Mesenteric fat pad (tissue), 1 donor: ENCODE measurements around the gene PELI2. TPM values are rescaled to one million over a fixed set of nuclear protein-coding genes. Genes with fewer than 3 reads are reported as not detected.
"Not testable (repeated sequence)": the region's sequence is repeated elsewhere in the genome, so short reads cannot be mapped to it uniquely, and the experiment has no call there.

Experiments used
- DNase-seq: peaks from one replicate; pipeline ENCODE4 v3.0.0-alpha.2; 2020; ENCODE audit warnings: low spot score
- total RNA-seq: library from RNA; stranded (reverse); fragmentation: NEBNext Ultra II Directional; extraction: Animal tissue kit (Norgen Biotek cat#: 25700); gene quantifications from one replicate; pipeline ENCODE4 v1.2.1, GENCODE V29; 2021
- donor health status: DM: yes; HTN: yes; CAD: no.

The PELI2 gene
- total RNA-seq, 1 donor from 2014 or later: 7.3 TPM

DNA sequence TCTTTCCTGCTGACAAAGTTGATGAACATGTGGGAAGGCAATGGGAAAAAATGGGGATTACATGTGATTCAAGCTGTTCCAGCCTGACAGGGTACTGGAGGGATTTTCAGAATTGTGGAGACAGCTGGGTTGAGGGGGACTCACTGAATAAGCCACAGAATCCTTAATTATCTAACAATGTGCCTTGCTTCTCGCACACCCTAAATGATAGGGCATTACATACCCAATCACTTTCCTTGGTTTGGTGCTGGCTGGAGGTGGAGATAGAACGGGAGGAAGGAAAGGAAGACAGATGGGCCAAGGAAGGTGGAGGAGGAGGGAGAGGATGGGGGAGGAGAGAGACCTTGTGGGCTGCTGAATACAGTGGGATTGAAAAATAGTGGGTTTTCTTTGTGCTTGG is 20.7 kb downstream of the PELI2 start:
- no peak for DNase-seq

DNA sequence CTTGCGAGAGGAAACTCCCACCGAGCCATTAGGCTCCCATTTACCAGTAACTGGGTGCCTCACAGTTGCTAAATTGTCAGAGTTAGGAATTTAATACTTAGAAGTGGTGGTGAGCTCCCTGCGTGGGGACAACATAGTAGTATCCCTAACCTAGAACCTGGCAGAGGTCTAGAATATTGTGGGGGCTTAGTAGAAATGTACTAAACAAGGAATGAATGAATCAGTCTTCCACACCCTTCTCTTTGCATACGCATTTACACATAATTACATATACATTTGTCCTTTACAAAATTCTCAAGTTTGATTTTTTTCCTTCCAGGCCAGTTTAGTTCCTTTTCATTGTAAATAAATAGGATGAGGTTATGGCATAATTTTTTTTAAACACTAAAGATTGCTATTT is 24.1 kb downstream of the PELI2 start:
- no peak for DNase-seq

DNA sequence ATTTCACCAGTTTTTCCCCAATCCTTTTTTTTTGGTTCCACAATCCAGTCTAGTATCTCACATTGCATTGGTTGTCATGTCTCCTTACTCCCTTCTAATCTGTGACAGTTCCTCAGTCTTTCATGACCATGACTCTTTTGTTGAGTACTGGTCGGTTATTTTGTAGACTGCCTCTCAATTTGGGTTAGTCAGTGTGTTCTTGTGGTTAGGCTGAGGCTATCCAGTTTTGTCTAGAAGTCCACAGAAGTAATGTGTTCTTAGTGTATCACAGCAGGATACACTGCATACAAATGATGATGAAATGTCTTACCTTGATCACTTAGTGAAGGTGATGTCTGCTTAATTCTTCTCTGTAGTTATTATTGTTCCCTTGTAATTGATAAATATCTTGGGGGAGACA is 24.8 kb downstream of the PELI2 start:
- DNase-seq: no peak

DNA sequence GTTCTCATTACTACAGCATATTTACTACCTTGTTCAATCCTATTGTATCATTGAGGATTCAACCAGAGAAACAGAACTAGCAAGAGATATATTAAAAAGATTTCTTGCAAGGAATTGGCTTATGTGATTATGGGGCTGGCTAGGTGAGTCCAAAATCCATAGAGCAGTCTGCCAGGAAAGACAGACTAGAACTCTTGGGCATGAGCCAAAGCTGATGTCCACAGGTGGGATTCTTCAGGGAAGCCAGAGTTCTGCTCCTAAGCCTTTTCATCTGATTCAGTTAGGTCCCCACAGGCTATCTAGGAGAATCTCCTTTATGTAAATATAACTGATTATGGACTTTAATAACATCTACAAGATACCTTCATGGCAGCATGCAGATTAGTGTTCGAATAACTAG is 26.0 kb downstream of the PELI2 start:
- no peak for DNase-seq

DNA sequence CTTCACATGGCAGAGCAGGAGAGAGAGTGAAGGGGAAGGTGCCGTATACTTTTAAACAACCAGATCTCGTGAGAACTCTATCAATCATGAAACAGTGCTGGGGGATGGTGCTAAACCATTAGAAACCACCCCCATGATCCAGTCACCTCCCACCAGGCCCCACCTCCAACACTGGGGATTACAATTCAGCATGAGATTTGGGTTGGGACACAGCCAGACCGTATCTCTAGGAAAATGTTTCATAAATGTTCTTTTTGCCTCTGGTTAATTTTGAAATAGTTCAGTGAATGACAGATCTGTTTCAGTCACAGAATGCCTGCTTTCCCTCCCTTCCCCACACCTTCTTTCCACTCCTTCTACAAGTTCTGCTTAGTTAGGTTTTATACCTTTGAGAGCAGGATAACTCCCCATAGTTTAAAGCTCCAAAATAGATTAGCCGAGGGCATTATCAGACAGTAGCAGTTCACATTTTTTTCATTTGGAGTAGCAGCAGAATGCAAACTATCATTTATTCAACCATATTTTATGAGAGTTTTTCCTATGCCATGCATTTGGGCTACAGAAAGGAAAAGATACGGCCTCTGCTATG is 27.1 kb downstream of the PELI2 start:
- no peak for DNase-seq

DNA sequence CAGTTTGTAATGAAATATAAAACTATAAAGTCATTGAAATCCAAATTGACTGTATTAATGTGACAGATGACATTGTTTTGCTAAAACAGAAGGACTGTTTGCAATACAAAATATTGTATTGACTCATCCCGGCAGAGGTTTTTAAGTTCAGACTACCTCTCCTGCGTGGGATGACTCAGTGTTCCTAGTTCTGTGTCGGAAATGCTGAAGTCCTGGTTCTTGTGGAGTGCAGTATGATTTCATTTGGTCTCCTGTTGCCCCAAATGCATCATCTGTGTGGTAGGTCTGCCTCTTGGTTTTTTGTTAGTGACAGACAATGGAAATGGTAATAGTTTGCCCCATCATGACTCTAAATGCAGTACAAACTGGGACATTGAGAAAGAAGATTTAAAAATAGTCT is 27.8 kb downstream of the PELI2 start:
- DNase-seq: no peak

DNA sequence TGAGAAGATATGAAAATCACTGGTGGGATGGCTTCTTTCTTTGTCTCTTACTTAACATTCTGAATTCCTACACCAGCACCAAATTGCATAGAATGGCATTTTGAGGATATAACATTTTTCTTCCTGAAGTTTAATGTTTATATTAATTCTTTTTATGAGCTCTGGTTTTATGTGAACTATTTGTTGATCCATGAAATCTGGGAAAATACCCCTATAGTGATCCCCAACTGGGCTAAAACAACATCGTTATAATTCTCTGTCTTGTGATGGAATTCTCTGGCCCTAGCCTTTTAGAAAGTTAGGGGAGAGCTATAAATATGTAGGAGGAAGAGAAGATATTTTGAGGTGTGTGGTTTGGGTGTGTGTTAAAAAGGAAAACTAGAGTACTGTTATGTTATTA is 29.2 kb downstream of the PELI2 start:
- DNase-seq: no peak

DNA sequence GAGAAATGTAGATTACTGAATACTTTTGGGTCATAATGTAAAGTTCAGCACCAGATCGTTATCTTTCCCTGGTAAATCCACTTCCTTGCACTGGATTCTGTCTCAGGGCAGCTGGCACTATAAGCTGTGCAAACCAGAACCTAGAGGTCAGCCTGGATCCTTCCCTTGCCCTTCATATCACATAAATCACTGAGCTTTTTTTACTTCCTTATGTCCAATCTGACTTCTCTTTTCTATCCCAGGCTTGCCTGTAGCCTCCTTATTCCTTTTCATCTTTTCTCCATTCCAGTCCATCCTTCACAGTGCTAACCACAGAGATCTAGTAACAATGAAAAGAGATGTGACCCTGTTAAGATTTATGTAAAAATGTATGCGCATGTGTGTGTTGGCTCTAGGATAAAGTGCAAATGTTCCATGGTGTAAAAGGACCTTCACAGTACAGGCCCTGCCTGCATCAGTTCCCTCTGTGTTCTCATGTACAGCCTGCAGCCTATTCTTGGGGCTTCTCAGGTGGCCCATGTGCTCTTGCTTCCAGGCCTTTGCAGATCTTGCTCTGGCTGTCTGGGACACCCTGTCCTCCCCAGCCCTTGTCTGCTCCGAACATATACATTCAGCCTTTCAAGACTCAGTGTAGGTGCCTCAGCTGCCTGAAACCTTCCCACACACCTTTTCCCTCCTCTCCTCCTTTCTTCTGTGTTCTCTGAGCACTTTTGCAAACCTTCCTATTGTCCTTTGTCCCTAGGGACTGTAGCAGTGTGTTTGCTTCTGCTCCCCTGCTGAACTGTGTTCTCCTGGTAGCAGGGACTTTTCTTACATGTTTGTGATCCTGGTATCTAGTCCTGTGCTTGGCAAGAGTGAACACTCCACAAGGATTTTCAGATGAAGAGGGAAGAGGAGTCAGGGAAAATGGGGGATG is 30.0 kb downstream of the PELI2 start:
- no peak for DNase-seq

DNA sequence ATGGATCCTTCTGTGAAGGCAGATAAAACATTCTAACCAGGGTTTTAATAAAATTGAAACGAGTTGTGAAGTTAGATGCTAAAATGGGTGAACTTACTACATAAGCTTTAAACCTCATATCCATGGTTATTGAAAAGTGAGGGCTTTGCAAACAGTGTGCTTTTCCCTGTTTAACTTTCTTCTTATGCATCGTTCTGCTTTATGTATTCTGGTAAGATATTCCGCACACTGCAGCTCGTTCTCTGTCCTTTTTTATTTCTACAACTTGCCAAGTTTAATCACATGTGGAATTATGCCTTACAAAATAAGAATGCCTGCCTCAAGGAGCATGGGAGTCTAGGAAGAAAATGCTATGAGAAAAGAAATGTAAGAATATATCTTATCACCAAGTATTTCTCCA is 30.9 kb downstream of the PELI2 start:
- DNase-seq: no peak

DNA sequence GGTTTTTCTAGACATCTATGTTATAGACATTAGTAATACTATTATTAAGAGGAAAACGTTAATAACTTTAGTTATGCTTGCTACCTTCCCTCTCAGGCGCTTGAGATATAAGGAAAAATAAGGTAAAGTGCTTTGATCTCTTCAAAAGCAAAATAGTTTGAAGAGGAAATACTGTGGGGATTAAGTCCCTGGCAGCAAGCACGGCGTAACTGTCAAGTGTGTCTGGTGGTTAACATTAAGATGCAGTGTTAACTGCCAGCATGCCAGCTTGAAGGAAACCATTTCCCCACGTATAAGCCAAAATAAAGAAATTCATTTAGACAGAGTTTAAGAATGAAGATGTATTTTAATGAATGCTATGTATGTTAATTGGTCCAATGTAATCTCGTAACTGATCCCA is 31.8 kb downstream of the PELI2 start:
- no peak for DNase-seq

DNA sequence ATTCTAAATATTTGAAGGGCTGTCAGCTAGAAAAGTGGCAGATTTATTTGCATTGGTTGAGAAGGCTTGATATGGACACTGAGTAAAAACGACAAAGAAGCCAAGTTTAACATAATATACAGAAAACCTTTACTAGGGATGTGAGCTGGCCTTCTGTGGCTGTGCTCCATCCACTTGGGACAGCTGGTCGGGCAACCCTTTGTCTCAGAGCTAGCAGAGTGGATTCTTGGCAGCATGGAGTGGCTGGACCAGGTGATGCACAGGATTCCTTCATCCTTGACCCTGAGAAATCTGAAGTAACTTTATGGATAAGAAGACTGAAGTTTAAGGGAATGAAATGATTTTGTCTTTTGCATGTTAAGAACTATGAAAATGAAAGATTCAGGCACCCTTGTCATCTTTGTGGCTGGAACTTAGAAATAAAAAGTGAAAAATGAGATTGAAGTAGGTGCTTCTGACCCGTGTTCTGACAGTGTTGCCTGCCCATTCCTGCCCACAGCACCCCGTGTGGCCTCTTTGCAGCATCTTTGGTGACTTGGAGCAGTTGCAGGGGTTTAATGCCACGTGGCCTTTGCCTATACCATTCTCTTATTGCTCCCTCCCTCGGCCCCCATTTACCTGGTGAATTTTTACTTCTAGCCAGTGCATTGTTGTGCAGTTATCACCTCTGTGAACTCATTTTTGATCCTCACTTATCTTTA is 32.6 kb downstream of the PELI2 start:
- no peak for DNase-seq

DNA sequence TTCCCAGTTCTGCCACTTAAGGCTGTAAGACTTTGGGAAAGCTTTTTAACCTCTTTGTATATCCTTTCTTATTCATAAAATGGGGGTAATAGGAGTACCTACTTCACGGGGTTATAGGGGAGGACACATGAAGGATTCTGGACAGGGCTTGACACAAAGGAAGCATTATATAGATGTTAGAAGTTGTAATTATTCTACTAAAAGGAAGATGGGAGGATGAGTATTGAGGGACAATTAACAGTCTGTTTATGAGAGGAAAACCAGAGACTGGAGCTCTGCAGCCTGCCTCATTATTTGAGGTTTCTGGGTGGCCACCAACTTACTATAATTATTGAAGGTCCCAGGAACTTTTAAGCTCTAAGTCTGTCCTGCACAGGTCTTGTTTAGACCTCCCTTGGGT is 34.0 kb downstream of the PELI2 start:
- no peak for DNase-seq

DNA sequence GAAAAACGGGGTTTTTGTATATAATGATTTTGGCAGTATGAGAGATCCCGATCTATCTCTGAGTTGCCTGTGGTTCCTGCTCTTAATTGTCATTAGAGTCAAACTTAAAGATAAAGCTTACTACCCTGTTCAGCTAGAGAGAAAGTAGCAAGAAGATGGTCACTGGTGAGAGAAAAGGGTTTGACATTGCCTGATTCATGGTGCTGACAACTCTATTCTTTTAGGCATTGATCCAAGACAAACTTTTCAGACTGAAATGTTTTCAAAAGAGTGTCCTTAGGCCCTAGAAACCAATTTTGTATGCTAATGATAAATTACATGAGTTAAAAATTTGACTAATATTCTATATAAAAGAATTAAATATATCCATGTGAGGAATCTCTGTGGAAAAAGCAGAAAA is 35.1 kb downstream of the PELI2 start:
- no peak for DNase-seq

DNA sequence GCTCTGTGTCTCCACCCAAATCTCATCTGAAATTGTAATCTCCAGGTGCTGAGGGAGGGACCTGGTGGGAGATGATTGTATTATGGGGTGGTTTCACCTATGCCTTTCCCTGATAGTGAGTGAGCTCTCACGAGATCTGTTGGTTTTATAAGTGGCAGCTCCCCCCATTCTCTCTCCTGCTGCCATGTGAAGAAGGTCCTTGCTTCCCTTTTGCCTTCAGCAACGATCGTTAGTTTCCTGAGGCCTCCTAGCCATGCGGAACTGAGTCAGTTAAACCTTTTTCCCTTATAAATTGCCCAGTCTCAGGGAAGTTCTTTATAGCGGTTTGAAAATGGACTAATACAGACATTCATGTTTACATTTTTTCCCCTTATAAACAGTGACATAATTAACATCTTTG is 36.1 kb downstream of the PELI2 start:
- no peak for DNase-seq

DNA sequence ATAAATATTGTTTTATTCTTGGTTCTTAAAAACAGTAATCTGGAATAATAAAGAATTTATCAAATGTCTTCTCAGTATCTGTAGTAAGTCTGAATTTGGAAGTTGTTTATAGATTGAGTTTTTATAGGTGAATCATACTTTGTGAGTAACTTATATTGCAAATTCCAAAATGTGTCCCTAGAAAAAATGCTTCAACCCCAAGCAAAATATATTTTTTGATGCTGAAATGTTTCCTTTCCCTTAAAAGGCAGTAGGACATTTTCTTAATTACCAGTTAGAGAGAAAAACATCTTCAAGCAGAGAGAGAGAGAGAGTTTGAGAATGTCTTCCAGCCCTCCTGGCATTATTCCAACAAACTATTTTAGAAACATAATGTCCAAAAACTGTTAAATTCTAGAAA is 37.9 kb downstream of the PELI2 start:
- DNase-seq: no peak

DNA sequence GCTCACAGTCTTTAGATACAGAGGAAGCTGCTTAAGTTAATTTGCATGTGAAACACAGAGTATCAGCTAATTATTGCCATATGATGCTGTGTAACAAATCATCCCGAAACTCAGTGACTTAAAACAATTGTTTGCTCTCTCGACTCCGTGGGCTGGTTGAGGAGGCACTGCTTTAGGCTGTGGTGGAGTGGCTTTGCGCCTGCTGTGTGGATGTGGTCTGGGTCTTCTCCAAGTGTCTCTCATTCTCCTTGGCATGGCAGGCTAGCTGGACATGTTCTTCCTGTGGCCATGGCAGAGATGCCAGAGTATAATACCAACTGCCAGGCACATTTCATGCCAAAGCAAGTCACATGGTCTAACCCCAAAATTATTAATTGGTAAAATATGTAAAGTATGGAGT is 40.9 kb downstream of the PELI2 start:
- no peak for DNase-seq

DNA sequence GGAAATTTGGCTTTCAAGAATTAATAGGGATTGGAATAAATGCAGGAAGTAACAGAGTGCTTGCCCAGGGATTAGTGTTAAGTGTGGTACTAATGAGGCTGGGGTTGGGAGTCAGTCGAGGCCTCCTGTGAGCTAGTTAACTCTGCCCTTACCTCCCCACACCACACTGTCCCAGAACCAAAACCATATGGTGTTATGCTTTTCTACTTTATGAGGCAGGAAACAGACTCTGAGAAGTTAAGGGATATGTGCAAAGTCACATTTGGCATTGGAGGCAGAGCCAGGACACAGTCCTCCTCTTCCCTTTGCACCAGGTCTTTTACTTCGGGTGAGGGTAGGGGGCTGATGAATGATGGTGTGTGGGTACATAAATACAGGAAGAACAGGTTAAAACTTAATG is 41.9 kb downstream of the PELI2 start:
- no peak for DNase-seq

DNA sequence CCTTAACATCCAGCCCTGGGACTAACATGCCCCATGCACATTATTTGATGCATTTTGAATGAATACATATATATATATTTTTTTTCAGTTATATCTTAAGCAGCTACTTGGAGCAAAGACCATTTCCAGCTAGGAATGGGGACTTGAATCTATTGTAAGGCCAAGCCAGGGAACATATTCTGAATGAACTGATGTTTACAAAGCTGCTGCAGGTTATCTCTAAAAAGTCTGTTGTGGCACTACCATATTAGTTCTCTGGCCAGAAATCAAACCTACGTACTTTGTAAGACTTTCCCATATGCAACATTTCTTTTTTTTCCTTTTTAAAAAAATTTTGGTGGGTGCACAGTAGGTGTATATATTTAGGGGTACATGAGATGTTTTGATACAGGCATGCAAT is 43.4 kb downstream of the PELI2 start:
- DNase-seq: no peak

DNA sequence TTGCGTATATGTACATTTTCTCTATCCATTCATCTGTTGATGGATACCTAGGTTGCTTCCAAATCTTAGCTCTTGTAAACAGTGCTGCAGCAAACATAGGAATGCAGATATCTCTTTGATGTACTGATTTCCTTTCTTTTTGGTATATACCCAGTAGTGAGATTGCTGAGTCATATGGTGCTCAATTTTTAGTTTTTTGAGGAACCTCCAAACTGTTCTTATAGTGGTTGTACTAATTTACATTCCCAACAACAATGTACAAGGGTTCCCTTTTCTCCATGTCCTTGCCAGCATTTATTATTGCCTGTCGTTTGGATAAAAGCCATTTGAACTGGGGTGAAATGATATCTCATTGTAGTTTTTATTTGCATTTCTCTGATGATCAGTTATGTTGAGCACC is 44.3 kb downstream of the PELI2 start:
- no peak for DNase-seq

DNA sequence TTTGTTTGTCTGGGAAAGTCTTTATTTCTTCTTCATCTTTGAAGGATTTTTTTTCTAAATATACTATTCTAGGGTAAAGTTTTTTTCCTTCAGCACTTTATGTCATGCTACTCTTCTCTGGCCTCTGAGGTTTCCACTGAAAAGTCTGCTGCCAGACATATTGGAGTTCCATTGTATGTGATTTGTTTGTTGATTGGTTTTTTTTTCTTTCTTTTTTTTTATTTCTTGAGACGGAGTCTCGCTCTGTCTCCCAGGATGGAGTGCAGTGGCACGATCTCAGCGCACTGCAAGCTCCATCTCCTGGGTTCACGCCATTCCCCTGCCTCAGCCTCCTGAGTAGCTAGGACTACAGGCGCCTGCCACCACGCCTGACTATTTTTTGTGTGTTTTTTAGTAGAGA is 48.4 kb downstream of the PELI2 start:
- DNase-seq: not testable (repeated sequence)

DNA sequence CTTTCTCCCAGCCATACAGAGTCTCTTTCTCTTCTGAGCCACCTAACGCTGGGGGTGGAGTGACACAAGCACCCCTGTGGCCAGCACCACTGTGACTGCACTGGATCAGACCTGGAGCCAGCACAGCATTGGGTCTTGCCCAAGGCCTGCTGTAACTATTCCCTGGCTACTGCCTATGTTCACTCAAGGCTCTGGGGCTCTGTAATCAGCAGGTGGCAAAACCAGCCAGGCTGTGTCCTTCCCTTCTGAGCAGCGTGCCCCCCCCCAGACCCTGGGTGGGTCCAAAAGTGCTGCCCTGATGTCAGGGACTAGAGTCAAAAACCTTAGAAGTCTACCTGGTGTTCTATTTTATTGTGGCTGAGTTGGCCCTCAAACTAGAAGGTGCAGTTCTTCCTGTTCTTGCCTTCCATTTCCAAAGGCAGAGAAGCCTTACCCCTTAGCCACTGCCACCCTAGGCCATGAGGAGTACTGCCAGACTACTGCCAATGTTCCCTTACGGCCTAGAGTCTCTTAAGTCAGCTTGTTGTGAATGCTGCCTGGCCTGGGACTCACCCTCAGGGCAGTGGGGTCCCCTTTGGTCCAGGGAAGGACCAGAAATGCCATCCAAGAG is 49.9 kb downstream of the PELI2 start:
- DNase-seq: no peak

DNA sequence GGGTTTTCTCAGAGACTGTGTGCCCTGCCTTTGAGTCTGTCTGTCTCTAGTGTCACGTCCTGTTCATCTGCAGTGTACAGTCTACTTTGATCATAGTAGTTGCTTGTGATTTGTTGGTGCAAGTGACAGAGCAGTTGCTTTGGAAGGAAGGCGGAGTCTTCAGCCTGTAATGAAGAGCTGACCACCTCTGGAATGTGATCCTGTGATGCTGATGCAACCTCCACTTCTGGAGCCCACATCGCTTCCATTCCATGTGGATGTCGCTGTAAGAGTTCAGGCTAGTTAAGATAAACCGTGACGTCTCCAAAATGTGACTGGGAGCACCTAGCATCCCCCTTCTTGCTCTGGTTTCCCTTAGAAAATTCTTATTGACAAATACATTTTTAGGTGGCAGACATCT is 51.8 kb downstream of the PELI2 start:
- DNase-seq: no peak
